Ishikawa (cell line): Measurements from ENCODE around the gene TCF15.

Experiments
- CEBPB ChIP-seq: IDR thresholded peaks from 2 replicates; pipeline ENCODE4 v1.6.1; 2012
- CREB1 ChIP-seq: IDR thresholded peaks from 2 replicates; pipeline ENCODE4 v1.6.1; 2012; ENCODE audit warnings: low read depth
- EGR1 ChIP-seq: IDR thresholded peaks from 2 replicates; pipeline ENCODE4 v1.6.1; 2012
- EP300 ChIP-seq: IDR thresholded peaks from 2 replicates; pipeline ENCODE4 v1.6.1; 2012; ENCODE audit warnings: borderline replicate concordance
- FOXM1 ChIP-seq: IDR thresholded peaks from 2 replicates; pipeline ENCODE4 v1.6.1; 2012; ENCODE audit warnings: low read depth, borderline replicate concordance
- MAX ChIP-seq: IDR thresholded peaks from 2 replicates; pipeline ENCODE4 v1.6.1; 2012
- NFIC ChIP-seq: IDR thresholded peaks from 2 replicates; pipeline ENCODE4 v1.6.1; 2012
- RAD21 ChIP-seq: IDR thresholded peaks from 2 replicates; pipeline ENCODE4 v1.6.1; 2012; ENCODE audit warnings: low read depth
- REST ChIP-seq: IDR thresholded peaks from 2 replicates; pipeline ENCODE4 v1.6.1; 2012; ENCODE audit warnings: low read depth, mild to moderate bottlenecking
- TAF1 ChIP-seq: IDR thresholded peaks from 2 replicates; pipeline ENCODE4 v1.6.1; 2012; ENCODE audit warnings: low read depth, mild to moderate bottlenecking
- TCF12 ChIP-seq: IDR thresholded peaks from 2 replicates; pipeline ENCODE4 v1.6.1; 2012; ENCODE audit warnings: low read depth
- TEAD4 ChIP-seq: IDR thresholded peaks from 2 replicates; pipeline ENCODE4 v1.6.1; 2012
- USF1 ChIP-seq: IDR thresholded peaks from 2 replicates; pipeline ENCODE4 v1.6.1; 2012
- YY1 ChIP-seq: IDR thresholded peaks from 2 replicates; pipeline ENCODE4 v1.6.1; 2012; ENCODE audit warnings: low read depth

GRCh38 chr20:635028-635892 is 25.2 kb upstream of the TCF15 start:
- TF ChIP-seq CREB1 (no peak), RAD21 (no peak), TAF1 (no peak), YY1 (no peak), MAX (no peak), REST (no peak), NFIC (no peak), CEBPB (no peak), EP300 (no peak), TCF12 (no peak), USF1 (no peak), EGR1 (no peak), TEAD4 (no peak), FOXM1 (no peak)
